HEK293 (cell line): ENCODE data around the gene VEGFA.
A peak's percentile ranks its signal among the peaks of the same experiment; 100 is the strongest.

Experiments used
- GLIS2 ChIP-seq: fragments of 450-650 bp; formaldehyde crosslinking; IDR thresholded peaks from 2 replicates; pipeline ENCODE4 v1.5.1; 2016; ENCODE audit warnings: missing biosample characterization, missing genetic modification characterization
- KLF1 ChIP-seq: fragments of 450-650 bp; formaldehyde crosslinking; IDR thresholded peaks from 2 replicates; pipeline ENCODE4 v1.5.1; 2016; ENCODE audit warnings: missing biosample characterization, missing genetic modification characterization
- MYNN ChIP-seq: fragments of 450-650 bp; formaldehyde crosslinking; IDR thresholded peaks from 2 replicates; pipeline ENCODE4 v1.5.1; 2016; ENCODE audit warnings: missing biosample characterization, missing genetic modification characterization, borderline replicate concordance
- REPIN1 ChIP-seq: fragments of 450-650 bp; formaldehyde crosslinking; IDR thresholded peaks from 2 replicates; pipeline ENCODE4 v1.5.1; 2017; ENCODE audit warnings: missing biosample characterization, missing genetic modification characterization, low read depth
- SETDB1 ChIP-seq: IDR thresholded peaks from one replicate; pipeline ENCODE4 v1.6.1; 2017; ENCODE audit warnings: mild to moderate bottlenecking, low read length, moderate library complexity, mixed read lengths; ENCODE audit not compliant: insufficient read length
- SP7 ChIP-seq: fragments of 450-650 bp; formaldehyde crosslinking; IDR thresholded peaks from 2 replicates; pipeline ENCODE4 v1.5.1; 2016; ENCODE audit warnings: missing biosample characterization, missing genetic modification characterization
- ZBTB1 ChIP-seq: fragments of 450-650 bp; formaldehyde crosslinking; IDR thresholded peaks from 2 replicates; pipeline ENCODE4 v1.5.1; 2016; ENCODE audit warnings: missing biosample characterization, missing genetic modification characterization
- ZBTB48 ChIP-seq: fragments of 450-650 bp; formaldehyde crosslinking; IDR thresholded peaks from 2 replicates; pipeline ENCODE4 v1.5.1; 2016; ENCODE audit warnings: missing biosample characterization, missing genetic modification characterization
- ZFHX2 ChIP-seq: fragments of 450-650 bp; formaldehyde crosslinking; conservative IDR thresholded peaks from 2 replicates; pipeline ENCODE4 v1.5.1; 2016; ENCODE audit warnings: missing biosample characterization, missing genetic modification characterization
- ZFP3 ChIP-seq: fragments of 450-650 bp; formaldehyde crosslinking; IDR thresholded peaks from 2 replicates; pipeline ENCODE4 v1.5.1; 2016; ENCODE audit warnings: low read depth, missing biosample characterization, missing genetic modification characterization
- ZNF184 ChIP-seq: fragments of 450-650 bp; IDR thresholded peaks from 2 replicates; pipeline ENCODE4 v1.5.1; 2018; ENCODE audit warnings: missing biosample characterization, mild to moderate bottlenecking, missing genetic modification characterization
- ZNF274 ChIP-seq, 2 experiments: fragments of 200-500 bp in 1 of 2; fragments of 450-650 bp in 1 of 2; sonication (Bioruptor generic) in 1 of 2; formaldehyde crosslinking in 1 of 2; IDR thresholded peaks; 2 replicates each; pipeline versions ENCODE4 v1.5.1 to v1.6.1; 2014 to 2016; ENCODE audit warnings: borderline replicate concordance in 1 of 2, inconsistent platforms in 1 of 2, low read length in 1 of 2, missing biosample characterization in 1 of 2, missing genetic modification characterization in 1 of 2
- ZNF433 ChIP-seq: fragments of 450-650 bp; formaldehyde crosslinking; IDR thresholded peaks from 2 replicates; pipeline ENCODE4 v1.5.1; 2016; ENCODE audit warnings: missing biosample characterization, missing genetic modification characterization, low read depth
- ZNF473 ChIP-seq: fragments of 450-650 bp; formaldehyde crosslinking; IDR thresholded peaks from 2 replicates; pipeline ENCODE4 v1.5.1; 2017; ENCODE audit warnings: missing biosample characterization, missing genetic modification characterization
- ZNF510 ChIP-seq: fragments of 450-650 bp; formaldehyde crosslinking; IDR thresholded peaks from 2 replicates; pipeline ENCODE4 v1.5.1; 2018; ENCODE audit warnings: mild to moderate bottlenecking, missing genetic modification characterization, missing biosample characterization; ENCODE audit not compliant: insufficient replicate concordance
- ZNF514 ChIP-seq: fragments of 450-650 bp; formaldehyde crosslinking; IDR thresholded peaks from 2 replicates; pipeline ENCODE4 v1.5.1; 2016; ENCODE audit warnings: missing biosample characterization, missing genetic modification characterization
- ZNF610 ChIP-seq: fragments of 450-650 bp; formaldehyde crosslinking; IDR thresholded peaks from 2 replicates; pipeline ENCODE4 v1.5.1; 2016; ENCODE audit warnings: missing biosample characterization, missing genetic modification characterization, borderline replicate concordance
- ZNF626 ChIP-seq: fragments of 450-650 bp; sonication (Bioruptor Pico); formaldehyde crosslinking; IDR thresholded peaks from 2 replicates; pipeline ENCODE4 v1.5.1; 2018; ENCODE audit warnings: missing biosample characterization, missing genetic modification characterization, inconsistent platforms
- ZNF670 ChIP-seq: fragments of 450-650 bp; formaldehyde crosslinking; IDR thresholded peaks from 2 replicates; pipeline ENCODE4 v1.5.1; 2016; ENCODE audit warnings: missing biosample characterization, missing genetic modification characterization, low read depth
- ZNF792 ChIP-seq: fragments of 450-650 bp; formaldehyde crosslinking; IDR thresholded peaks from 2 replicates; pipeline ENCODE4 v1.5.1; 2016; ENCODE audit warnings: missing biosample characterization, missing genetic modification characterization
- ZSCAN23 ChIP-seq: fragments of 450-650 bp; formaldehyde crosslinking; IDR thresholded peaks from 2 replicates; pipeline ENCODE4 v1.5.1; 2016; ENCODE audit warnings: missing biosample characterization, missing genetic modification characterization
- ZXDB ChIP-seq: fragments of 450-650 bp; formaldehyde crosslinking; IDR thresholded peaks from 2 replicates; pipeline ENCODE4 v1.5.1; 2016; ENCODE audit warnings: missing biosample characterization, missing genetic modification characterization
- TF ChIP-seq, protein P1 (sequence below): fragments of 450-650 bp; formaldehyde crosslinking; IDR thresholded peaks from 2 replicates; pipeline ENCODE4; 2016; ENCODE audit warnings: missing biosample characterization, missing genetic modification characterization
- TF ChIP-seq, protein P2 (sequence below): fragments of 450-650 bp; formaldehyde crosslinking; IDR thresholded peaks from 2 replicates; pipeline ENCODE4 v1.5.1; 2016; ENCODE audit warnings: missing biosample characterization, missing genetic modification characterization
- TF ChIP-seq, protein P3 (sequence below): fragments of 450-650 bp; formaldehyde crosslinking; IDR thresholded peaks from 2 replicates; pipeline ENCODE4 v1.5.1; 2016; ENCODE audit warnings: missing biosample characterization, missing genetic modification characterization, borderline replicate concordance
- TF ChIP-seq, protein P4 (sequence below): fragments of 450-650 bp; formaldehyde crosslinking; IDR thresholded peaks from 2 replicates; pipeline ENCODE4 v1.5.1; 2016; ENCODE audit warnings: missing biosample characterization, missing genetic modification characterization
- TF ChIP-seq, protein P5 (sequence below): fragments of 450-650 bp; formaldehyde crosslinking; IDR thresholded peaks from 2 replicates; pipeline ENCODE4 v1.5.1; 2016; ENCODE audit warnings: missing biosample characterization, missing genetic modification characterization

VEGFA gene

DNA sequence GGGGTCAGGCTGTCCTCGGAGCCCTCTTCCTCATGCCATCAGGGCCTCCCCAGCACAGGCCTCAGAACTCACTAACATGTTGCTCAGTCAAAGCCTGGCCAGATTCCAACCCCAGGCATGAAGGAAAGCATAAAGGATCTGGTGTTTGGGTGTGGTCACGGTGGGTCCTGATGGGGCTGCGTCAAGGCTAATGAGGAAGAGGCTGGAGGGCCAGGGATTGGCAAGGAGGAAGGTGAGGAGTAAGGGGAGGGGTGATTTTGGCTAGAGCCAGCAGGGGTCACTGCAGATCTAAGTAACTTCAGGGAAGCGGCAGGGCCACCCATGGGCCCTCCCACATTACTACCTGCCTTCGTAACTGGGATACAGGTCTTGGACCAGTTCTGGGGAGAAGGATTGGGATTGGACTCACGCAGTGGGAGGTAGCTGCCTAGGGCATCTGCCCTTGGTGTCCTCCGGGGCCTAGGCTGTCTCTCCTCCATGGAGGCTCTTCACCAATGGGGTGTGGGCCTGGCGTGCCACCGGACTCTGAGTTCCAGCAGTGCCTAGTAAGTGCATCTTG is 46.2 kb upstream of the VEGFA start (continued):
- TF ChIP-seq, protein P1, sequence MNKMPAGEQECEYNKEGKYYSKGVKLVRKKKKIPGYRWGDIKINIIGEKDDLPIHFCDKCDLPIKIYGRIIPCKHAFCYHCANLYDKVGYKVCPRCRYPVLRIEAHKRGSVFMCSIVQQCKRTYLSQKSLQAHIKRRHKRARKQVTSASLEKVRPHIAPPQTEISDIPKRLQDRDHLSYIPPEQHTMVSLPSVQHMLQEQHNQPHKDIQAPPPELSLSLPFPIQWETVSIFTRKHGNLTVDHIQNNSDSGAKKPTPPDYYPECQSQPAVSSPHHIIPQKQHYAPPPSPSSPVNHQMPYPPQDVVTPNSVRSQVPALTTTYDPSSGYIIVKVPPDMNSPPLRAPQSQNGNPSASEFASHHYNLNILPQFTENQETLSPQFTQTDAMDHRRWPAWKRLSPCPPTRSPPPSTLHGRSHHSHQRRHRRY (tag by site-specific recombination): no peak
- TF ChIP-seq REPIN1 (tag by site-specific recombination): no peak
- no peak for TF ChIP-seq MYNN (tag by site-specific recombination)
- TF ChIP-seq KLF1 (tag by site-specific recombination): peak; percentile 54; the same call in 1 of the 2 replicates
- no peak for TF ChIP-seq ZNF433 (tag by site-specific recombination)
- no peak for TF ChIP-seq ZNF626
- no peak for TF ChIP-seq ZNF792 (tag by site-specific recombination)
- TF ChIP-seq SETDB1: no peak
- TF ChIP-seq, protein P2, sequence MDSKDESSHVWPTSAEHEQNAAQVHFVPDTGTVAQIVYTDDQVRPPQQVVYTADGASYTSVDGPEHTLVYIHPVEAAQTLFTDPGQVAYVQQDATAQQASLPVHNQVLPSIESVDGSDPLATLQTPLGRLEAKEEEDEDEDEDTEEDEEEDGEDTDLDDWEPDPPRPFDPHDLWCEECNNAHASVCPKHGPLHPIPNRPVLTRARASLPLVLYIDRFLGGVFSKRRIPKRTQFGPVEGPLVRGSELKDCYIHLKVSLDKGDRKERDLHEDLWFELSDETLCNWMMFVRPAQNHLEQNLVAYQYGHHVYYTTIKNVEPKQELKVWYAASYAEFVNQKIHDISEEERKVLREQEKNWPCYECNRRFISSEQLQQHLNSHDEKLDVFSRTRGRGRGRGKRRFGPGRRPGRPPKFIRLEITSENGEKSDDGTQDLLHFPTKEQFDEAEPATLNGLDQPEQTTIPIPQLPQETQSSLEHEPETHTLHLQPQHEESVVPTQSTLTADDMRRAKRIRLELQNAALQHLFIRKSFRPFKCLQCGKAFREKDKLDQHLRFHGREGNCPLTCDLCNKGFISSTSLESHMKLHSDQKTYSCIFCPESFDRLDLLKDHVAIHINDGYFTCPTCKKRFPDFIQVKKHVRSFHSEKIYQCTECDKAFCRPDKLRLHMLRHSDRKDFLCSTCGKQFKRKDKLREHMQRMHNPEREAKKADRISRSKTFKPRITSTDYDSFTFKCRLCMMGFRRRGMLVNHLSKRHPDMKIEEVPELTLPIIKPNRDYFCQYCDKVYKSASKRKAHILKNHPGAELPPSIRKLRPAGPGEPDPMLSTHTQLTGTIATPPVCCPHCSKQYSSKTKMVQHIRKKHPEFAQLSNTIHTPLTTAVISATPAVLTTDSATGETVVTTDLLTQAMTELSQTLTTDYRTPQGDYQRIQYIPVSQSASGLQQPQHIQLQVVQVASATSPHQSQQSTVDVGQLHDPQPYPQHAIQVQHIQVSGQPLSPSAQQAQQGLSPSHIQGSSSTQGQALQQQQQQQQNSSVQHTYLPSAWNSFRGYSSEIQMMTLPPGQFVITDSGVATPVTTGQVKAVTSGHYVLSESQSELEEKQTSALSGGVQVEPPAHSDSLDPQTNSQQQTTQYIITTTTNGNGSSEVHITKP (tag by site-specific recombination): peak; percentile 8; the same call in 1 of the 2 replicates
- TF ChIP-seq ZNF670 (tag by site-specific recombination): no peak
- TF ChIP-seq ZXDB: no peak
- TF ChIP-seq, protein P3, sequence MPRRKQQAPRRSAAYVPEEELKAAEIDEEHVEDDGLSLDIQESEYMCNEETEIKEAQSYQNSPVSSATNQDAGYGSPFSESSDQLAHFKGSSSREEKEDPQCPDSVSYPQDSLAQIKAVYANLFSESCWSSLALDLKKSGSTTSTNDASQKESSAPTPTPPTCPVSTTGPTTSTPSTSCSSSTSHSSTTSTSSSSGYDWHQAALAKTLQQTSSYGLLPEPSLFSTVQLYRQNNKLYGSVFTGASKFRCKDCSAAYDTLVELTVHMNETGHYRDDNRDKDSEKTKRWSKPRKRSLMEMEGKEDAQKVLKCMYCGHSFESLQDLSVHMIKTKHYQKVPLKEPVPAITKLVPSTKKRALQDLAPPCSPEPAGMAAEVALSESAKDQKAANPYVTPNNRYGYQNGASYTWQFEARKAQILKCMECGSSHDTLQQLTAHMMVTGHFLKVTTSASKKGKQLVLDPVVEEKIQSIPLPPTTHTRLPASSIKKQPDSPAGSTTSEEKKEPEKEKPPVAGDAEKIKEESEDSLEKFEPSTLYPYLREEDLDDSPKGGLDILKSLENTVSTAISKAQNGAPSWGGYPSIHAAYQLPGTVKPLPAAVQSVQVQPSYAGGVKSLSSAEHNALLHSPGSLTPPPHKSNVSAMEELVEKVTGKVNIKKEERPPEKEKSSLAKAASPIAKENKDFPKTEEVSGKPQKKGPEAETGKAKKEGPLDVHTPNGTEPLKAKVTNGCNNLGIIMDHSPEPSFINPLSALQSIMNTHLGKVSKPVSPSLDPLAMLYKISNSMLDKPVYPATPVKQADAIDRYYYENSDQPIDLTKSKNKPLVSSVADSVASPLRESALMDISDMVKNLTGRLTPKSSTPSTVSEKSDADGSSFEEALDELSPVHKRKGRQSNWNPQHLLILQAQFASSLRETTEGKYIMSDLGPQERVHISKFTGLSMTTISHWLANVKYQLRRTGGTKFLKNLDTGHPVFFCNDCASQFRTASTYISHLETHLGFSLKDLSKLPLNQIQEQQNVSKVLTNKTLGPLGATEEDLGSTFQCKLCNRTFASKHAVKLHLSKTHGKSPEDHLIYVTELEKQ (tag by site-specific recombination): no peak
- TF ChIP-seq ZNF514: no peak
- TF ChIP-seq ZFHX2: peak; percentile 66
- peak; percentile 54 for TF ChIP-seq SP7 (tag by site-specific recombination)
- TF ChIP-seq, protein P4, sequence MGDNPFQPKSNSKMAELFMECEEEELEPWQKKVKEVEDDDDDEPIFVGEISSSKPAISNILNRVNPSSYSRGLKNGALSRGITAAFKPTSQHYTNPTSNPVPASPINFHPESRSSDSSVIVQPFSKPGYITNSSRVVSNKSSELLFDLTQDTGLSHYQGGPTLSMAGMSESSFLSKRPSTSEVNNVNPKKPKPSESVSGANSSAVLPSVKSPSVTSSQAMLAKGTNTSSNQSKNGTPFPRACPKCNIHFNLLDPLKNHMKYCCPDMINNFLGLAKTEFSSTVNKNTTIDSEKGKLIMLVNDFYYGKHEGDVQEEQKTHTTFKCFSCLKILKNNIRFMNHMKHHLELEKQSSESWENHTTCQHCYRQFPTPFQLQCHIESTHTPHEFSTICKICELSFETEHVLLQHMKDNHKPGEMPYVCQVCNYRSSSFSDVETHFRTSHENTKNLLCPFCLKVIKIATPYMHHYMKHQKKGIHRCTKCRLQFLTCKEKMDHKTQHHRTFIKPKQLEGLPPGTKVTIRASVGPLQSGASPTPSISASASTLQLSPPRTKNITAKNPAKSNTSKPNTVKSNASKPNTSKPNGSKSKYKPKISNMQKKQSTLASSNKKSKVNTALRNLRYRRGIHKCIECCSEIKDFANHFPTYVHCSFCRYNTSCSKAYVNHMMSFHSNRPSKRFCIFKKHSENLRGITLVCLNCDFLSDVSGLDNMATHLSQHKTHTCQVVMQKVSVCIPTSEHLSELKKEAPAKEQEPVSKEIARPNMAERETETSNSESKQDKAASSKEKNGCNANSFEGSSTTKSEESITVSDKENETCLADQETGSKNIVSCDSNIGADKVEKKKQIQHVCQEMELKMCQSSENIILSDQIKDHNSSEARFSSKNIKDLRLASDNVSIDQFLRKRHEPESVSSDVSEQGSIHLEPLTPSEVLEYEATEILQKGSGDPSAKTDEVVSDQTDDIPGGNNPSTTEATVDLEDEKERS (tag by site-specific recombination): no peak
- no peak for TF ChIP-seq ZNF510 (tag by site-specific recombination)
- TF ChIP-seq, protein P5, sequence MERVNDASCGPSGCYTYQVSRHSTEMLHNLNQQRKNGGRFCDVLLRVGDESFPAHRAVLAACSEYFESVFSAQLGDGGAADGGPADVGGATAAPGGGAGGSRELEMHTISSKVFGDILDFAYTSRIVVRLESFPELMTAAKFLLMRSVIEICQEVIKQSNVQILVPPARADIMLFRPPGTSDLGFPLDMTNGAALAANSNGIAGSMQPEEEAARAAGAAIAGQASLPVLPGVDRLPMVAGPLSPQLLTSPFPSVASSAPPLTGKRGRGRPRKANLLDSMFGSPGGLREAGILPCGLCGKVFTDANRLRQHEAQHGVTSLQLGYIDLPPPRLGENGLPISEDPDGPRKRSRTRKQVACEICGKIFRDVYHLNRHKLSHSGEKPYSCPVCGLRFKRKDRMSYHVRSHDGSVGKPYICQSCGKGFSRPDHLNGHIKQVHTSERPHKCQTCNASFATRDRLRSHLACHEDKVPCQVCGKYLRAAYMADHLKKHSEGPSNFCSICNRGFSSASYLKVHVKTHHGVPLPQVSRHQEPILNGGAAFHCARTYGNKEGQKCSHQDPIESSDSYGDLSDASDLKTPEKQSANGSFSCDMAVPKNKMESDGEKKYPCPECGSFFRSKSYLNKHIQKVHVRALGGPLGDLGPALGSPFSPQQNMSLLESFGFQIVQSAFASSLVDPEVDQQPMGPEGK (tag by site-specific recombination): peak; percentile 57
- peak; percentile 76 for TF ChIP-seq GLIS2
- no peak for TF ChIP-seq ZBTB1 (tag by site-specific recombination)
- TF ChIP-seq ZSCAN23: no peak
- no peak for TF ChIP-seq ZNF610 (tag by site-specific recombination)
- TF ChIP-seq ZFP3 (tag by site-specific recombination): no peak
- TF ChIP-seq ZNF184 (tag by site-specific recombination): no peak
- TF ChIP-seq ZBTB48: peak; percentile 84
- TF ChIP-seq ZNF274 (IDR thresholded peaks at IDR 0.05; ENCODE audit: low read length): no peak
- no peak for TF ChIP-seq ZNF274 (tag by site-specific recombination; IDR thresholded peaks at IDR 0.05; ENCODE audit: borderline replicate concordance)
- TF ChIP-seq ZNF473 (tag by site-specific recombination): no peak
